Keratinocyte (primary cell): ENCODE data around the gene ELOVL6. TPM values are rescaled to one million over a fixed set of nuclear protein-coding genes. Genes with fewer than 3 reads are reported as not detected.

Experiments
- DNase-seq: peaks from one replicate; pipeline ENCODE4 v3.0.0-alpha.2; 2011; ENCODE audit warnings: low read depth, missing footprints, low spot score
- FAIRE-seq: peaks from 2 replicates; lab custom pipeline; 2011; peaks lifted over from hg19 to GRCh38; lab: Jason Lieb, UNC
- H2AFZ ChIP-seq: 2 replicates; pipeline ENCODE4 v1.6.0; 2012; ENCODE audit warnings: low read length, control low read depth, inconsistent platforms; ENCODE audit not compliant: control insufficient read depth
- H3K27ac ChIP-seq: 2 replicates; pipeline ENCODE4 v1.5.1; 2011; ENCODE audit warnings: low read length; ENCODE audit not compliant: control insufficient read depth, insufficient read depth
- H3K27me3 ChIP-seq: 3 replicates; pipeline ENCODE4 v1.6.0; 2011; ENCODE audit warnings: low read length; ENCODE audit not compliant: control insufficient read depth, insufficient read depth; ENCODE audit errors: extremely low read depth
- H3K36me3 ChIP-seq, 2 experiments: 2 replicates in 1 of 2; 3 replicates in 1 of 2; pipeline ENCODE4 v1.5.1; 2011; ENCODE audit warnings: low read length in 2 of 2, mild to moderate bottlenecking in 1 of 2; ENCODE audit not compliant: control insufficient read depth in 2 of 2, insufficient read depth in 2 of 2; ENCODE audit errors: extremely low read depth in 1 of 2
- H3K4me1 ChIP-seq: 3 replicates; pipeline ENCODE4 v1.5.1; 2011; ENCODE audit warnings: low read length; ENCODE audit not compliant: control insufficient read depth, insufficient read depth; ENCODE audit errors: extremely low read depth
- H3K4me2 ChIP-seq: 3 replicates; pipeline ENCODE4 v1.6.0; 2011; ENCODE audit warnings: low read depth, low read length; ENCODE audit not compliant: control insufficient read depth, insufficient read depth; ENCODE audit errors: extremely low read depth
- H3K4me3 ChIP-seq, 3 experiments: fragments of 200-600 bp in 1 of 3; sonication (generic) in 1 of 3; 2 replicates in 2 of 3; 3 replicates in 1 of 3; pipeline ENCODE4 v1.5.1; 2011 to 2016; ENCODE audit warnings: low read length in 3 of 3, mild to moderate bottlenecking in 3 of 3, control low read depth in 2 of 3, inconsistent platforms in 1 of 3, low read depth in 1 of 3, mixed read lengths in 1 of 3, mixed run types in 1 of 3, moderate library complexity in 1 of 3; ENCODE audit not compliant: control insufficient read depth in 2 of 3, insufficient read depth in 2 of 3; ENCODE audit errors: extremely low read depth in 1 of 3
- H3K79me2 ChIP-seq: 2 replicates; pipeline ENCODE4 v1.6.0; 2012; ENCODE audit warnings: low read length; ENCODE audit not compliant: control insufficient read depth, insufficient read depth
- H3K9ac ChIP-seq: 3 replicates; pipeline ENCODE4 v1.6.0; 2011; ENCODE audit warnings: low read length; ENCODE audit not compliant: control insufficient read depth, insufficient read depth; ENCODE audit errors: extremely low read depth
- H3K9me1 ChIP-seq: 3 replicates; pipeline ENCODE4 v1.6.0; 2011; ENCODE audit warnings: low read length; ENCODE audit not compliant: control insufficient read depth, insufficient read depth; ENCODE audit errors: extremely low read depth
- H3K9me3 ChIP-seq: 2 replicates; pipeline ENCODE4 v1.5.1; 2012; ENCODE audit warnings: low read depth, low read length; ENCODE audit not compliant: control insufficient read depth
- H4K20me1 ChIP-seq: 3 replicates; pipeline ENCODE4 v1.6.0; 2011; ENCODE audit warnings: low read length; ENCODE audit not compliant: control insufficient read depth, insufficient read depth; ENCODE audit errors: extremely low read depth
- CTCF ChIP-seq, 3 experiments: IDR thresholded peaks in 1 of 3; conservative IDR thresholded peaks in 1 of 3; optimal IDR thresholded peaks in 1 of 3; 2 replicates in 2 of 3; 3 replicates in 1 of 3; pipeline versions ENCODE3 to v1.5.1; 2011; ENCODE audit warnings: low read length in 3 of 3, mild to moderate bottlenecking in 3 of 3, moderate library complexity in 2 of 3, control low read depth in 1 of 3, inconsistent platforms in 1 of 3; ENCODE audit not compliant: insufficient read depth in 2 of 3; ENCODE audit errors: extremely low read depth in 1 of 3
- EZH2 ChIP-seq: IDR thresholded peaks from one replicate; pipeline ENCODE4 v1.6.1; 2012; ENCODE audit warnings: inconsistent platforms, mild to moderate bottlenecking, low read length, moderate library complexity
- dilution Hi-C: fragments of 300-500 bp; cut with MboI; formaldehyde crosslinking; loops from one replicate; pipeline ENCODE4 v1.7.0; 2020; ENCODE audit warnings: low sequenced_read_pairs; ENCODE audit not compliant: extremely low pct_ligation_motif_present
- polyA plus RNA-seq, 5 experiments: library from polyadenylated mRNA; depleted of rRNA in 3 of 5; stranded (reverse) in 3 of 5; stranded (forward) in 1 of 5; unstranded in 1 of 5; fragments of >200 nt; gene quantifications; 1 replicate in 1 of 5; 2 replicates in 3 of 5; 3 replicates in 1 of 5; pipeline versions ENCODE4 v1.2.1 to v1.2.3, GENCODE V29; 2011 to 2012; ENCODE audit warnings: missing spikeins in 2 of 5, low read depth in 1 of 5, low replicate concordance in 1 of 5

ELOVL6 gene
- polyA plus RNA-seq, 1 donor (not counting 4 experiments of a cell fraction or from before 2014, with no cell fraction given) = 65.9 TPM

GRCh38 chr4:109999585-109999912 is 198.9 kb downstream of the ELOVL6 start:
- Histone ChIP-seq H3K36me3 (no peaks in the 10 kb centered on the region), H3K9me3 (no peaks in the 10 kb centered on the region), H3K27ac (no peak overlapping the region), H3K4me3 (no peak overlapping the region), H2AFZ (no peak overlapping the region), H3K9me1 (no peaks in the 10 kb centered on the region), H3K4me2 (no peak overlapping the region), H3K79me2 (no peaks in the 10 kb centered on the region), H3K9ac (no peak overlapping the region), H3K27me3 (no peaks in the 10 kb centered on the region), H4K20me1 (no peaks in the 10 kb centered on the region), H3K4me1 (peaks cover 5% of the 10 kb centered on the region)
- TF ChIP-seq CTCF (optimal IDR thresholded peaks at IDR 0.05 in 1 of 3, IDR thresholded peaks at IDR 0.05 in 1 of 3, conservative IDR thresholded peaks at IDR 0.05 in 1 of 3; ENCODE audit: extremely low read depth in 1 of 3, insufficient read depth in 2 of 3, low read length in 3 of 3) = no peak
- TF ChIP-seq EZH2 = no peak
- no peak for FAIRE-seq
- no peak for DNase-seq
- dilution Hi-C loops = loop anchor here (25.0 kb wide), 1 partner anchor 562 kb away; the partner anchor contains the start of gene SEC24B

GRCh38 chr4:109998867-109999584 is 199.4 kb downstream of the ELOVL6 start:
- H4K20me1 ChIP-seq = no peaks in the 10 kb centered on the region
- peak; percentile 29 for FAIRE-seq

More at GRCh38 chr4:109998867-109999584, 199.4 kb downstream of the ELOVL6 start:
- TF ChIP-seq CTCF (optimal IDR thresholded peaks at IDR 0.05 in 1 of 3, IDR thresholded peaks at IDR 0.05 in 1 of 3, conservative IDR thresholded peaks at IDR 0.05 in 1 of 3; ENCODE audit: extremely low read depth in 1 of 3, insufficient read depth in 2 of 3, low read length in 3 of 3) = peak; percentile 27 to 56 (median 45)
- no peak for TF ChIP-seq EZH2
- dilution Hi-C loops = loop anchor here (25.0 kb wide), 1 partner anchor 562 kb away; the partner anchor contains the start of gene SEC24B
- H2AFZ ChIP-seq = no peak overlapping the region
- no peak for DNase-seq
- no peak overlapping the region for H3K4me3 ChIP-seq
- H3K9ac ChIP-seq = no peak overlapping the region
- no peaks in the 10 kb centered on the region for H3K9me3 ChIP-seq
- H3K27ac ChIP-seq = no peak overlapping the region
- H3K79me2 ChIP-seq = no peaks in the 10 kb centered on the region
- peaks cover 5% of the 10 kb centered on the region for H3K4me1 ChIP-seq
- no peaks in the 10 kb centered on the region for H3K27me3 ChIP-seq
- no peak overlapping the region for H3K4me2 ChIP-seq
- no peaks in the 10 kb centered on the region for H3K36me3 ChIP-seq
- no peaks in the 10 kb centered on the region for H3K9me1 ChIP-seq
